GM23338 (cell line): ENCODE results near the gene DHX34. TPM values are rescaled to one million over a fixed set of nuclear protein-coding genes. Genes with fewer than 3 reads are reported as not detected.
A peak's percentile ranks its signal among the peaks of the same experiment; 100 is the strongest.

Source experiments
- ATAC-seq: fragments of 200-7000 bp; cut with Tn5 transposase; 3 replicates; pipeline ENCODE4 v1.9.1; 2020
- DNase-seq: peaks from one replicate; pipeline ENCODE4 v3.0.0-alpha.2; 2015; ENCODE audit warnings: low spot score
- H2AFZ ChIP-seq: fragments of 200-600 bp; sonication (generic); 2 replicates; pipeline ENCODE4 v1.8.0; 2016; ENCODE audit warnings: antibody characterized with exemption, mild to moderate bottlenecking, moderate library complexity
- H3F3A ChIP-seq: fragments of 200-600 bp; sonication (generic); replicated peaks from 2 replicates; pipeline ENCODE4 v1.8.0; 2017; ENCODE audit warnings: antibody characterized with exemption, mixed run types, low read depth
- H3K27ac ChIP-seq: fragments of 200-600 bp; sonication (generic); 2 replicates; pipeline ENCODE4 v1.6.1; 2016; ENCODE audit warnings: low read depth
- H3K27me3 ChIP-seq: fragments of 200-600 bp; sonication (generic); 2 replicates; pipeline ENCODE4 v1.8.0; 2016; ENCODE audit warnings: mild to moderate bottlenecking, mixed run types, moderate library complexity; ENCODE audit not compliant: insufficient read depth
- H3K36me3 ChIP-seq: fragments of 200-600 bp; sonication (generic); 2 replicates; pipeline ENCODE4 v1.8.0; 2016; ENCODE audit warnings: mild to moderate bottlenecking; ENCODE audit not compliant: insufficient read depth
- H3K4me1 ChIP-seq: fragments of 200-600 bp; sonication (generic); 2 replicates; pipeline ENCODE4 v1.8.0; 2016; ENCODE audit warnings: mild to moderate bottlenecking, moderate library complexity; ENCODE audit not compliant: insufficient read depth
- H3K4me2 ChIP-seq: fragments of 200-600 bp; sonication (generic); 2 replicates; pipeline ENCODE4 v1.7.1; 2017; ENCODE audit warnings: mixed run types
- H3K4me3 ChIP-seq: fragments of 200-600 bp; sonication (generic); 2 replicates; pipeline ENCODE4 v1.6.1; 2016; ENCODE audit warnings: mixed run types
- H3K79me2 ChIP-seq: fragments of 200-600 bp; sonication (generic); replicated peaks from 2 replicates; pipeline ENCODE4 v1.8.0; 2017; ENCODE audit warnings: mild to moderate bottlenecking; ENCODE audit not compliant: insufficient read depth
- H3K9me2 ChIP-seq: fragments of 200-600 bp; sonication (generic); 2 replicates; pipeline ENCODE4 v1.8.0; 2017; ENCODE audit not compliant: insufficient read depth
- H4K20me1 ChIP-seq: fragments of 200-600 bp; sonication (generic); replicated peaks from 2 replicates; pipeline ENCODE4 v1.8.0; 2017; ENCODE audit warnings: mild to moderate bottlenecking; ENCODE audit not compliant: insufficient read depth
- H3K27ac Mint-ChIP-seq: 2 replicates; pipeline ENCODE4 v1.8.0; 2020; ENCODE audit warnings: inconsistent platforms, mild to moderate bottlenecking, moderate library complexity, mixed read lengths
- H3K27me3 Mint-ChIP-seq: 3 replicates; pipeline ENCODE4 v1.8.0; 2022; ENCODE audit warnings: low read depth, mild to moderate bottlenecking, moderate library complexity, mixed read lengths, inconsistent platforms; ENCODE audit not compliant: insufficient read depth, poor library complexity
- H3K36me3 Mint-ChIP-seq: 3 replicates; pipeline ENCODE4 v1.8.0; 2021; ENCODE audit warnings: low read depth, mild to moderate bottlenecking, inconsistent platforms, moderate library complexity, mixed read lengths
- H3K4me1 Mint-ChIP-seq: 3 replicates; pipeline ENCODE4 v1.8.0; 2020; ENCODE audit warnings: mild to moderate bottlenecking, inconsistent platforms, mixed read lengths
- H3K4me3 Mint-ChIP-seq: 3 replicates; pipeline ENCODE4 v1.8.0; 2021; ENCODE audit warnings: moderate library complexity, mild to moderate bottlenecking, inconsistent platforms, mixed read lengths
- H3K9me3 Mint-ChIP-seq: 3 replicates; pipeline ENCODE4 v1.8.0; 2020; ENCODE audit warnings: moderate library complexity, mild to moderate bottlenecking, inconsistent platforms, mixed read lengths
- CREB1 ChIP-seq: fragments of 250-450 bp; sonication (Bioruptor Pico); IDR thresholded peaks from 2 replicates; pipeline ENCODE4 v1.5.0; 2020; ENCODE audit warnings: low read depth, mild to moderate bottlenecking, moderate library complexity
- CTCF ChIP-seq, 2 experiments: fragments of 200-600 bp in 1 of 2; sonication (generic) in 1 of 2; conservative IDR thresholded peaks; 2 replicates each; pipeline versions ENCODE4 v1.5.1 to v1.6.1; 2016 to 2017; ENCODE audit warnings: antibody characterized with exemption in 2 of 2, low read depth in 2 of 2, mild to moderate bottlenecking in 2 of 2, moderate library complexity in 1 of 2
- ETS1 ChIP-seq: IDR thresholded peaks from 2 replicates; pipeline ENCODE4 v1.6.1; 2016; ENCODE audit warnings: antibody characterized with exemption
- EZH2 ChIP-seq: fragments of 200-600 bp; sonication (generic); IDR thresholded peaks from one replicate; pipeline ENCODE4 v1.8.0; 2017; ENCODE audit warnings: antibody characterized with exemption, mild to moderate bottlenecking, low read depth; ENCODE audit not compliant: unreplicated experiment
- NANOG ChIP-seq: IDR thresholded peaks from 2 replicates; pipeline ENCODE4 v1.6.1; 2016; ENCODE audit warnings: antibody characterized with exemption, borderline replicate concordance
- POLR2AphosphoS5 ChIP-seq: IDR thresholded peaks from 2 replicates; pipeline ENCODE4 v1.6.1; 2016; ENCODE audit warnings: antibody characterized with exemption, low read depth
- REST ChIP-seq: IDR thresholded peaks from one replicate; pipeline ENCODE4 v1.6.1; 2018; ENCODE audit warnings: antibody characterized with exemption; ENCODE audit not compliant: unreplicated experiment
- polyA plus RNA-seq: library from polyadenylated mRNA; unstranded; fragments of >200 nt; fragmentation: Nextera tagmentation; extraction: Ambion mirVana; gene quantifications from 2 replicates; pipeline ENCODE4 v1.2.1, GENCODE V29; 2016
- total RNA-seq: library from RNA; depleted of rRNA; stranded (reverse); fragments of >200 nt; shearing (Covaris generic); gene quantifications from 2 replicates; pipeline ENCODE4 v1.2.3, GENCODE V29; 2014

The DHX34 gene
- total and polyA plus RNA-seq, 2 experiments from 2014 or later, result 16.3 to 50.1 TPM

GRCh38 chr19:47429140-47429793, 80.2 kb downstream of the DHX34 start:
- no peaks in the 10 kb centered on the region for H3K9me3 Mint-ChIP-seq
- Histone ChIP-seq H3K27ac (no peak overlapping the region), H2AFZ (peak overlapping the region; percentile 91), H4K20me1 (no peaks in the 10 kb centered on the region), H3K79me2 (no peaks in the 10 kb centered on the region), H3K27me3 (peaks cover 52% of the 10 kb centered on the region), H3K4me1 (peaks cover 13% of the 10 kb centered on the region), H3K4me3 (peak overlapping the region; percentile 47), H3K4me2 (peak overlapping the region; percentile 70), H3K36me3 (no peaks in the 10 kb centered on the region), H3K9me2 (no peaks in the 10 kb centered on the region), H3F3A (peaks cover 8% of the 10 kb centered on the region)
- peak; percentile 1 for TF ChIP-seq EZH2
- TF ChIP-seq NANOG, result no peak
- H3K4me1 Mint-ChIP-seq, result peaks cover 12% of the 10 kb centered on the region; the same call in 2 of the 3 replicates
- peak; percentile 75 for DNase-seq
- H3K27ac Mint-ChIP-seq, result no peak overlapping the region
- peak overlapping the region; percentile 64 for H3K4me3 Mint-ChIP-seq
- peaks cover 41% of the 10 kb centered on the region for H3K27me3 Mint-ChIP-seq
- ATAC-seq, result peak; percentile 5
- no peaks in the 10 kb centered on the region for H3K36me3 Mint-ChIP-seq

GRCh38 chr19:47430041-47430802, 81.1 kb downstream of the DHX34 start:
- Mint-ChIP-seq H3K36me3 (no peaks in the 10 kb centered on the region), H3K4me1 (peaks cover 12% of the 10 kb centered on the region; the same call in 2 of the 3 replicates), H3K27me3 (peaks cover 32% of the 10 kb centered on the region), H3K27ac (no peak overlapping the region), H3K9me3 (no peaks in the 10 kb centered on the region), H3K4me3 (peak overlapping the region; percentile 64)
- H3K4me2 ChIP-seq, result peak overlapping the region; percentile 70
- TF ChIP-seq POLR2AphosphoS5 (peak; percentile 45; the same call in 1 of the 2 replicates), REST (no peak), CREB1 (CRISPR knock-in tag) (peak; percentile 33; the same call in 1 of the 2 replicates), ETS1 (no peak), CTCF (conservative IDR thresholded peaks at IDR 0.05; ENCODE audit: low read depth in 2 of 2) (peak in 1 of 2 experiments; percentile 66; a peak in 3 of 4 replicates)
- H3K9me2 ChIP-seq, result no peaks in the 10 kb centered on the region
- peak; percentile 79 for DNase-seq
- H3F3A ChIP-seq, result peaks cover 8% of the 10 kb centered on the region
- peaks cover 13% of the 10 kb centered on the region for H3K4me1 ChIP-seq
- H3K79me2 ChIP-seq, result no peaks in the 10 kb centered on the region
- no peaks in the 10 kb centered on the region for H4K20me1 ChIP-seq
- ATAC-seq, result peak; percentile 43
- peak overlapping the region; percentile 91 for H2AFZ ChIP-seq
- H3K36me3 ChIP-seq, result no peaks in the 10 kb centered on the region
- H3K4me3 ChIP-seq, result peak overlapping the region; percentile 47
- H3K27ac ChIP-seq, result no peak overlapping the region
- peaks cover 45% of the 10 kb centered on the region for H3K27me3 ChIP-seq
